Measurements from ENCODE around the gene UBQLN3. TPM values are rescaled to one million over a fixed set of nuclear protein-coding genes. Genes with fewer than 3 reads are reported as not detected.

The UBQLN3 gene
- total RNA-seq, 4 donors from 2014 or later = 0.56 to 2.0 (median 1.6) TPM

GRCh38 chr11:5489576-5490357 is 20.0 kb downstream of the UBQLN3 start:
- H3K27me3 ChIP-seq = no peaks in the 10 kb centered on the region
- H3K27ac ChIP-seq = no peak overlapping the region
- no peak for TF ChIP-seq POLR2A (IDR thresholded peaks at IDR 0.05)
- no peak for TF ChIP-seq CTCF (IDR thresholded peaks at IDR 0.05)
- H3K9me3 ChIP-seq = no peaks in the 10 kb centered on the region
- no peaks in the 10 kb centered on the region for H3K36me3 ChIP-seq
- DNase-seq = no peak
- intact Hi-C loops (cut with DNase I) = no loop called here
- 54% methylated on average over 5 of the region's 5 CpGs for WGBS, 2 donors
- no peaks in the 10 kb centered on the region for H3K4me1 ChIP-seq
- no peak overlapping the region for H3K4me3 ChIP-seq (replicated peaks in 1 of 3)

- TF ChIP-seq POLR2A (IDR thresholded peaks at IDR 0.05) (no peak), CTCF (IDR thresholded peaks at IDR 0.05) (no peak)
- Histone ChIP-seq H3K4me3 (replicated peaks in 1 of 3) (no peak overlapping the region), H3K4me1 (no peaks in the 10 kb centered on the region), H3K27ac (no peak overlapping the region), H3K36me3 (no peaks in the 10 kb centered on the region), H3K27me3 (no peaks in the 10 kb centered on the region), H3K9me3 (no peaks in the 10 kb centered on the region)
- intact Hi-C loops (cut with DNase I) = no loop called here
- no peak for DNase-seq
- WGBS, 2 donors = 94 to 97% methylated on average over 4 of the region's 4 CpGs
Observed at GRCh38 chr11:5488798-5489399, 20.9 kb downstream of the UBQLN3 start.

- intact Hi-C loops (cut with DNase I) = no loop called here
- no peaks in the 10 kb centered on the region for H3K36me3 ChIP-seq
- no peak within 1 kb of the TSS for H3K27ac ChIP-seq
- H3K9me3 ChIP-seq = no peaks in the 10 kb centered on the region
- DNase-seq = no peak
- H3K4me3 ChIP-seq (replicated peaks in 1 of 3) = no peak within 1 kb of the TSS
- no peak for TF ChIP-seq CTCF (IDR thresholded peaks at IDR 0.05)
- no peak for TF ChIP-seq POLR2A (IDR thresholded peaks at IDR 0.05)
- H3K27me3 ChIP-seq = no peaks in the 10 kb centered on the region
- no peaks in the 10 kb centered on the region for H3K4me1 ChIP-seq
Observed at GRCh38 chr11:5488385-5488784, 21.4 kb downstream of the UBQLN3 start, which contains the start of gene OR52D1. Gene OR52D1 (plus strand): TSS chr11:5488685. CDS start chr11:5488707, 22 bp downstream.

GRCh38 chr11:5486421-5486820 is 23.3 kb downstream of the UBQLN3 start:
- Histone ChIP-seq H3K27ac (no peak overlapping the region), H3K36me3 (no peaks in the 10 kb centered on the region), H3K4me3 (replicated peaks in 1 of 3) (no peak overlapping the region), H3K4me1 (no peaks in the 10 kb centered on the region), H3K27me3 (no peaks in the 10 kb centered on the region), H3K9me3 (no peaks in the 10 kb centered on the region)
- DNase-seq = no peak
- TF ChIP-seq POLR2A (IDR thresholded peaks at IDR 0.05) (no peak), CTCF (IDR thresholded peaks at IDR 0.05) (no peak)
- intact Hi-C loops (cut with DNase I) = no loop called here
- 69 to 72% methylated on average over 3 of the region's 3 CpGs for WGBS, 2 donors

- no peak overlapping the region for H3K27ac ChIP-seq
- no peaks in the 10 kb centered on the region for H3K36me3 ChIP-seq
- 89 to 91% methylated on average over 3 of the region's 3 CpGs for WGBS, 2 donors
- no peaks in the 10 kb centered on the region for H3K9me3 ChIP-seq
- H3K4me1 ChIP-seq = no peaks in the 10 kb centered on the region
- TF ChIP-seq CTCF (IDR thresholded peaks at IDR 0.05) (no peak), POLR2A (IDR thresholded peaks at IDR 0.05) (no peak)
- no peak overlapping the region for H3K4me3 ChIP-seq (replicated peaks in 1 of 3)
- intact Hi-C loops (cut with DNase I) = no loop called here
- H3K27me3 ChIP-seq = no peaks in the 10 kb centered on the region
- no peak for DNase-seq
Observed at GRCh38 chr11:5486003-5486402, 23.8 kb downstream of the UBQLN3 start.
